Measurements from ENCODE around the gene GCAT.

The GCAT gene

GRCh38 chr22:37812869-37813678, 5.3 kb downstream of the GCAT start:
- DNase-seq = no peak

GRCh38 chr22:37815593-37815992, 7.9 kb downstream of the GCAT start:
- no peak for DNase-seq

GRCh38 chr22:37816543-37817180, 8.9 kb downstream of the GCAT start:
- DNase-seq = no peak

- DNase-seq = peak; percentile 76
These were observed 10.1 kb downstream of the GCAT start for GRCh38 chr22:37817705-37818408.

- DNase-seq = no peak
These were observed 10.8 kb downstream of the GCAT start for GRCh38 chr22:37818409-37819104.

GRCh38 chr22:37819105-37819433, 11.3 kb downstream of the GCAT start:
- no peak for DNase-seq

- DNase-seq = no peak
These were observed 12.6 kb downstream of the GCAT start for GRCh38 chr22:37820350-37820749.

GRCh38 chr22:37822079-37822833, 14.5 kb downstream of the GCAT start:
- no peak for DNase-seq

- DNase-seq = no peak
These were observed 15.6 kb downstream of the GCAT start, which contains the start of gene GALR3 for GRCh38 chr22:37823134-37823985. GALR3 (plus strand) TSS chr22:37823382; CDS start chr22:37823407, 25 bp downstream.

- DNase-seq = no peak
These were observed 17.2 kb downstream of the GCAT start for GRCh38 chr22:37824674-37825641.

- no peak for DNase-seq
These were observed 19.3 kb downstream of the GCAT start for GRCh38 chr22:37827056-37827455.

- no peak for DNase-seq
These were observed 22.5 kb downstream of the GCAT start for GRCh38 chr22:37830093-37830842.

- DNase-seq = no peak
These were observed 23.7 kb downstream of the GCAT start for GRCh38 chr22:37831472-37831871.

GRCh38 chr22:37832022-37832857, 24.5 kb downstream of the GCAT start:
- DNase-seq = no peak

- DNase-seq = no peak
These were observed 34.5 kb downstream of the GCAT start for GRCh38 chr22:37842015-37842793.

GRCh38 chr22:37843741-37844089, 36.0 kb downstream of the GCAT start:
- no peak for DNase-seq

GRCh38 chr22:37844904-37845329, 37.2 kb downstream of the GCAT start:
- no peak for DNase-seq

- no peak for DNase-seq
These were observed 38.7 kb downstream of the GCAT start for GRCh38 chr22:37846433-37846832.

All from amniotic stem cell (primary cell).